ENCODE results near the gene CACNB4.

CACNB4 gene

GRCh38 chr2:151841047-151841424 is 257.8 kb downstream of the CACNB4 start:
- no peak for TF ChIP-seq SIN3A (IDR thresholded peaks at IDR 0.05; ENCODE audit: borderline replicate concordance, insufficient read depth, low read length)
- TF ChIP-seq FOXP2 (optimal IDR thresholded peaks at IDR 0.05; ENCODE audit: borderline replicate concordance, extremely low read depth, extremely low read length, insufficient read depth): no peak
- no peak for TF ChIP-seq TAF1 (IDR thresholded peaks at IDR 0.05; ENCODE audit: borderline replicate concordance, insufficient read depth, low read length)
- no peak for TF ChIP-seq POLR2AphosphoS5 (IDR thresholded peaks at IDR 0.05; ENCODE audit: low read depth, low read length)
- no peak for TF ChIP-seq REST (IDR thresholded peaks at IDR 0.05; ENCODE audit: insufficient read depth in 1 of 2, low read depth in 2 of 2, low read length in 2 of 2)

GRCh38 chr2:151840216-151841046 is 258.4 kb downstream of the CACNB4 start:
- TF ChIP-seq REST (IDR thresholded peaks at IDR 0.05; ENCODE audit: insufficient read depth in 1 of 2, low read depth in 2 of 2, low read length in 2 of 2): no peak
- TF ChIP-seq SIN3A (IDR thresholded peaks at IDR 0.05; ENCODE audit: borderline replicate concordance, insufficient read depth, low read length): no peak
- no peak for TF ChIP-seq TAF1 (IDR thresholded peaks at IDR 0.05; ENCODE audit: borderline replicate concordance, insufficient read depth, low read length)
- TF ChIP-seq FOXP2 (optimal IDR thresholded peaks at IDR 0.05; ENCODE audit: borderline replicate concordance, extremely low read depth, extremely low read length, insufficient read depth): no peak
- no peak for TF ChIP-seq POLR2AphosphoS5 (IDR thresholded peaks at IDR 0.05; ENCODE audit: low read depth, low read length)

GRCh38 chr2:151837926-151838325 is 260.9 kb downstream of the CACNB4 start:
- TF ChIP-seq POLR2AphosphoS5 (IDR thresholded peaks at IDR 0.05; ENCODE audit: low read depth, low read length) (no peak), SIN3A (IDR thresholded peaks at IDR 0.05; ENCODE audit: borderline replicate concordance, insufficient read depth, low read length) (no peak), REST (IDR thresholded peaks at IDR 0.05; ENCODE audit: insufficient read depth in 1 of 2, low read depth in 2 of 2, low read length in 2 of 2) (no peak), TAF1 (IDR thresholded peaks at IDR 0.05; ENCODE audit: borderline replicate concordance, insufficient read depth, low read length) (no peak), FOXP2 (optimal IDR thresholded peaks at IDR 0.05; ENCODE audit: borderline replicate concordance, extremely low read depth, extremely low read length, insufficient read depth) (no peak)

- TF ChIP-seq TAF1 (IDR thresholded peaks at IDR 0.05; ENCODE audit: borderline replicate concordance, insufficient read depth, low read length) (no peak), REST (IDR thresholded peaks at IDR 0.05; ENCODE audit: insufficient read depth in 1 of 2, low read depth in 2 of 2, low read length in 2 of 2) (no peak), FOXP2 (optimal IDR thresholded peaks at IDR 0.05; ENCODE audit: borderline replicate concordance, extremely low read depth, extremely low read length, insufficient read depth) (no peak), SIN3A (IDR thresholded peaks at IDR 0.05; ENCODE audit: borderline replicate concordance, insufficient read depth, low read length) (no peak), POLR2AphosphoS5 (IDR thresholded peaks at IDR 0.05; ENCODE audit: low read depth, low read length) (no peak)
Measured at GRCh38 chr2:151833984-151834383, 264.9 kb downstream of the CACNB4 start.

Data from PFSK-1 (cell line).